Measurements from ENCODE around the gene CELA3B. TPM values are rescaled to one million over a fixed set of nuclear protein-coding genes. Genes with fewer than 3 reads are reported as not detected.
"Not testable (repeated sequence)": the region's sequence is repeated elsewhere in the genome, so short reads cannot be mapped to it uniquely, and the experiment has no call there.

The CELA3B gene
- total and polyA plus RNA-seq, 9 donors = 0.17 to 0.45 (median 0.31) TPM; not detected in 4

- Histone ChIP-seq H3K27ac (ENCODE audit: low read length) (no peak overlapping the region), H3K36me3 (ENCODE audit: control insufficient read depth, insufficient read depth, low read length) (no peaks in the 10 kb centered on the region), H3K9me3 (replicated peaks; ENCODE audit: control insufficient read depth, low read depth, low read length) (no peaks in the 10 kb centered on the region), H3K27me3 (ENCODE audit: control insufficient read depth, insufficient read depth, low read length) (no peaks in the 10 kb centered on the region), H3K4me1 (ENCODE audit: control insufficient read depth, insufficient read depth, low read length) (peaks cover 22% of the 10 kb centered on the region), H3K4me3 (ENCODE audit: low read length) (no peak overlapping the region)
- 73% methylated on average over 3 of the region's 3 CpGs for WGBS (ENCODE audit: insufficient coverage)
- DNase-seq = no peak
These were observed 50.1 kb downstream of the CELA3B start for GRCh38 chr1:22026924-22027289.

- DNase-seq = no peak
- WGBS (ENCODE audit: insufficient coverage) = 100% methylated on average over 2 of the region's 4 CpGs
- H3K36me3 ChIP-seq (ENCODE audit: control insufficient read depth, insufficient read depth, low read length) = no peaks in the 10 kb centered on the region
- H3K9me3 ChIP-seq (replicated peaks; ENCODE audit: control insufficient read depth, low read depth, low read length) = no peaks in the 10 kb centered on the region
- H3K27me3 ChIP-seq (ENCODE audit: control insufficient read depth, insufficient read depth, low read length) = no peaks in the 10 kb centered on the region
- no peak overlapping the region for H3K27ac ChIP-seq (ENCODE audit: low read length)
- H3K4me3 ChIP-seq (ENCODE audit: low read length) = no peak overlapping the region
- H3K4me1 ChIP-seq (ENCODE audit: control insufficient read depth, insufficient read depth, low read length) = peaks cover 13% of the 10 kb centered on the region
These were observed 53.2 kb downstream of the CELA3B start for GRCh38 chr1:22030057-22030456.

GRCh38 chr1:22030473-22030872 is 53.7 kb downstream of the CELA3B start:
- Histone ChIP-seq H3K27ac (ENCODE audit: low read length) (peak overlapping the region; percentile 38), H3K4me1 (ENCODE audit: control insufficient read depth, insufficient read depth, low read length) (peaks cover 13% of the 10 kb centered on the region), H3K36me3 (ENCODE audit: control insufficient read depth, insufficient read depth, low read length) (no peaks in the 10 kb centered on the region), H3K4me3 (ENCODE audit: low read length) (no peak overlapping the region), H3K27me3 (ENCODE audit: control insufficient read depth, insufficient read depth, low read length) (no peaks in the 10 kb centered on the region), H3K9me3 (replicated peaks; ENCODE audit: control insufficient read depth, low read depth, low read length) (no peaks in the 10 kb centered on the region)
- WGBS (ENCODE audit: insufficient coverage) = 80% methylated on average over 3 of the region's 3 CpGs
- no peak for DNase-seq

GRCh38 chr1:22031214-22031962 is 54.6 kb downstream of the CELA3B start:
- Histone ChIP-seq H3K9me3 (replicated peaks; ENCODE audit: control insufficient read depth, low read depth, low read length) (no peaks in the 10 kb centered on the region), H3K27ac (ENCODE audit: low read length) (peak overlapping the region; percentile 69), H3K36me3 (ENCODE audit: control insufficient read depth, insufficient read depth, low read length) (no peaks in the 10 kb centered on the region), H3K4me3 (ENCODE audit: low read length) (no peak overlapping the region), H3K4me1 (ENCODE audit: control insufficient read depth, insufficient read depth, low read length) (peaks cover 9% of the 10 kb centered on the region), H3K27me3 (ENCODE audit: control insufficient read depth, insufficient read depth, low read length) (no peaks in the 10 kb centered on the region)
- 92% methylated on average over 2 of the region's 8 CpGs for WGBS (ENCODE audit: insufficient coverage)
- peak; percentile 60 for DNase-seq

GRCh38 chr1:22034834-22035233 is 58.0 kb downstream of the CELA3B start:
- DNase-seq; H3K27me3 ChIP-seq (ENCODE audit: control insufficient read depth, insufficient read depth, low read length); H3K36me3 ChIP-seq (ENCODE audit: control insufficient read depth, insufficient read depth, low read length); H3K27ac ChIP-seq (ENCODE audit: low read length); H3K4me3 ChIP-seq (ENCODE audit: low read length); H3K9me3 ChIP-seq (replicated peaks; ENCODE audit: control insufficient read depth, low read depth, low read length): not testable (repeated sequence)
- 0% methylated on average over 1 of the region's 5 CpGs for WGBS (ENCODE audit: insufficient coverage)
- peaks cover 33% of the 10 kb centered on the region for H3K4me1 ChIP-seq (ENCODE audit: control insufficient read depth, insufficient read depth, low read length)

GRCh38 chr1:22037520-22037919 is 60.7 kb downstream of the CELA3B start:
- peak overlapping the region; percentile 91 for H3K27ac ChIP-seq (ENCODE audit: low read length)
- H3K9me3 ChIP-seq (replicated peaks; ENCODE audit: control insufficient read depth, low read depth, low read length) = no peaks in the 10 kb centered on the region
- WGBS (ENCODE audit: insufficient coverage) = no CpG with 5 or more reads among the region's 7 CpGs
- peaks cover 35% of the 10 kb centered on the region for H3K4me1 ChIP-seq (ENCODE audit: control insufficient read depth, insufficient read depth, low read length)
- H3K4me3 ChIP-seq (ENCODE audit: low read length) = no peak overlapping the region
- H3K27me3 ChIP-seq (ENCODE audit: control insufficient read depth, insufficient read depth, low read length) = no peaks in the 10 kb centered on the region
- DNase-seq = no peak
- H3K36me3 ChIP-seq (ENCODE audit: control insufficient read depth, insufficient read depth, low read length) = no peaks in the 10 kb centered on the region

- H3K27me3 ChIP-seq (ENCODE audit: control insufficient read depth, insufficient read depth, low read length) = no peaks in the 10 kb centered on the region
- no peak overlapping the region for H3K4me3 ChIP-seq (ENCODE audit: low read length)
- peak overlapping the region; percentile 91 for H3K27ac ChIP-seq (ENCODE audit: low read length)
These were observed 61.2 kb downstream of the CELA3B start for GRCh38 chr1:22038036-22038435.

More at GRCh38 chr1:22038036-22038435, 61.2 kb downstream of the CELA3B start:
- peak; percentile 80 for DNase-seq
- Histone ChIP-seq H3K36me3 (ENCODE audit: control insufficient read depth, insufficient read depth, low read length) (no peaks in the 10 kb centered on the region), H3K9me3 (replicated peaks; ENCODE audit: control insufficient read depth, low read depth, low read length) (no peaks in the 10 kb centered on the region), H3K4me1 (ENCODE audit: control insufficient read depth, insufficient read depth, low read length) (peaks cover 35% of the 10 kb centered on the region)
- 72% methylated on average over 5 of the region's 5 CpGs for WGBS (ENCODE audit: insufficient coverage)

Other genes starting within 250 kb of the CELA3B start
- 29.3 TPM for gene USP48, start 193.9 kb upstream of the CELA3B start, total RNA-seq
- 10 to 100 TPM; 36.2 to 56.6 (median 44.2) TPM for gene USP48, start 193.9 kb upstream of the CELA3B start, polyA plus RNA-seq (ENCODE audit: insufficient read depth in 1 of 8, insufficient read length in 8 of 8, low replicate concordance in 1 of 8)
- 1.5 TPM for gene LDLRAD2, start 164.8 kb upstream of the CELA3B start, total RNA-seq
- gene LDLRAD2, start 164.8 kb upstream of the CELA3B start, polyA plus RNA-seq (ENCODE audit: insufficient read depth in 1 of 8, insufficient read length in 8 of 8, low replicate concordance in 1 of 8) = 1 to 10 TPM; 4.7 to 9.1 (median 6.8) TPM
- gene HSPG2, start 39.7 kb upstream of the CELA3B start, total RNA-seq = 149 TPM
- gene HSPG2, start 39.7 kb upstream of the CELA3B start, polyA plus RNA-seq (ENCODE audit: insufficient read depth in 1 of 8, insufficient read length in 8 of 8, low replicate concordance in 1 of 8) = 100 to 1,000 TPM; 245 to 460 (median 360) TPM
- gene CELA3A, start 24.6 kb downstream of the CELA3B start, total RNA-seq = not detected
- 1 to 10 TPM in 1 of 8 donors, under 1 TPM in 3, not detected in 4; 0.21 to 1.2 (median 0.79) TPM for gene CELA3A, start 24.6 kb downstream of the CELA3B start, polyA plus RNA-seq (ENCODE audit: insufficient read depth in 1 of 8, insufficient read length in 8 of 8, low replicate concordance in 1 of 8)
- gene CDC42, start 75.7 kb downstream of the CELA3B start, total RNA-seq = 234 TPM
- 100 to 1,000 TPM; 194 to 291 (median 237) TPM for gene CDC42, start 75.7 kb downstream of the CELA3B start, polyA plus RNA-seq (ENCODE audit: insufficient read depth in 1 of 8, insufficient read length in 8 of 8, low replicate concordance in 1 of 8)
- 3.7 TPM for gene WNT4, start 166.1 kb downstream of the CELA3B start, total RNA-seq
- gene WNT4, start 166.1 kb downstream of the CELA3B start, polyA plus RNA-seq (ENCODE audit: insufficient read depth in 1 of 8, insufficient read length in 8 of 8, low replicate concordance in 1 of 8) = 1 to 10 TPM; 1.4 to 5.0 (median 3.5) TPM

Data from muscle of leg (tissue), 11 donors.